ENCODE measurements around the gene CC2D2B.

GRCh38 chr10:95941115-95941514, 33.3 kb downstream of the CC2D2B start:
- TF ChIP-seq EZH2phosphoT487 (IDR thresholded peaks at IDR 0.05; ENCODE audit: insufficient read depth, low read depth) (no peak), EZH2 (IDR thresholded peaks at IDR 0.05; ENCODE audit: insufficient read depth, poor library complexity, severe bottlenecking) (no peak)

All from GM23248 (cell line).